ENCODE measurements around the gene SLC25A33. TPM values are rescaled to one million over a fixed set of nuclear protein-coding genes. Genes with fewer than 3 reads are reported as not detected.

SLC25A33 gene
- total and polyA plus RNA-seq, 2 of the 8 experiments (the other 6 are each of a cell fraction or from before 2014, with no cell fraction given), result 7.8 to 12.8 TPM

DNA sequence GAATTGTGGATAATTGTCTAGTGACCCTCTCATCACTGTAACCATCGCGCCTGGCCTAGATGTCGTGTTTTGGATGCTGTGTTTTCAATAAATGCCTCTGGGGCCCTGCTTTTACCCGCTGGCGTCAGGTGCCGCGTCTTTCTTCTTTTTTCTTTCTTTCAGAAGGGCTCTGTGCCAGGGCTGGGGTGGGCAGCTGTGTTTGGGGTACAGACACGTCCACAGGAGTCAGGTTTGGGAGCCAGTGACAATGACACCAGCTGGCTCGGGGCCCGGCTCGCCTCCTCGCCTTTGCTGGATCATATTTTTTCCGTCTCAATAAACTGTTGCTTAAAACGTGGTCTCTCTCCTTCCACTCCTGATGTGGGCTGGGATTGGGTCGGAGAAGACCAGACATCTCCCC, 65.6 kb downstream of the SLC25A33 start (continued):
- TF ChIP-seq, protein P1, sequence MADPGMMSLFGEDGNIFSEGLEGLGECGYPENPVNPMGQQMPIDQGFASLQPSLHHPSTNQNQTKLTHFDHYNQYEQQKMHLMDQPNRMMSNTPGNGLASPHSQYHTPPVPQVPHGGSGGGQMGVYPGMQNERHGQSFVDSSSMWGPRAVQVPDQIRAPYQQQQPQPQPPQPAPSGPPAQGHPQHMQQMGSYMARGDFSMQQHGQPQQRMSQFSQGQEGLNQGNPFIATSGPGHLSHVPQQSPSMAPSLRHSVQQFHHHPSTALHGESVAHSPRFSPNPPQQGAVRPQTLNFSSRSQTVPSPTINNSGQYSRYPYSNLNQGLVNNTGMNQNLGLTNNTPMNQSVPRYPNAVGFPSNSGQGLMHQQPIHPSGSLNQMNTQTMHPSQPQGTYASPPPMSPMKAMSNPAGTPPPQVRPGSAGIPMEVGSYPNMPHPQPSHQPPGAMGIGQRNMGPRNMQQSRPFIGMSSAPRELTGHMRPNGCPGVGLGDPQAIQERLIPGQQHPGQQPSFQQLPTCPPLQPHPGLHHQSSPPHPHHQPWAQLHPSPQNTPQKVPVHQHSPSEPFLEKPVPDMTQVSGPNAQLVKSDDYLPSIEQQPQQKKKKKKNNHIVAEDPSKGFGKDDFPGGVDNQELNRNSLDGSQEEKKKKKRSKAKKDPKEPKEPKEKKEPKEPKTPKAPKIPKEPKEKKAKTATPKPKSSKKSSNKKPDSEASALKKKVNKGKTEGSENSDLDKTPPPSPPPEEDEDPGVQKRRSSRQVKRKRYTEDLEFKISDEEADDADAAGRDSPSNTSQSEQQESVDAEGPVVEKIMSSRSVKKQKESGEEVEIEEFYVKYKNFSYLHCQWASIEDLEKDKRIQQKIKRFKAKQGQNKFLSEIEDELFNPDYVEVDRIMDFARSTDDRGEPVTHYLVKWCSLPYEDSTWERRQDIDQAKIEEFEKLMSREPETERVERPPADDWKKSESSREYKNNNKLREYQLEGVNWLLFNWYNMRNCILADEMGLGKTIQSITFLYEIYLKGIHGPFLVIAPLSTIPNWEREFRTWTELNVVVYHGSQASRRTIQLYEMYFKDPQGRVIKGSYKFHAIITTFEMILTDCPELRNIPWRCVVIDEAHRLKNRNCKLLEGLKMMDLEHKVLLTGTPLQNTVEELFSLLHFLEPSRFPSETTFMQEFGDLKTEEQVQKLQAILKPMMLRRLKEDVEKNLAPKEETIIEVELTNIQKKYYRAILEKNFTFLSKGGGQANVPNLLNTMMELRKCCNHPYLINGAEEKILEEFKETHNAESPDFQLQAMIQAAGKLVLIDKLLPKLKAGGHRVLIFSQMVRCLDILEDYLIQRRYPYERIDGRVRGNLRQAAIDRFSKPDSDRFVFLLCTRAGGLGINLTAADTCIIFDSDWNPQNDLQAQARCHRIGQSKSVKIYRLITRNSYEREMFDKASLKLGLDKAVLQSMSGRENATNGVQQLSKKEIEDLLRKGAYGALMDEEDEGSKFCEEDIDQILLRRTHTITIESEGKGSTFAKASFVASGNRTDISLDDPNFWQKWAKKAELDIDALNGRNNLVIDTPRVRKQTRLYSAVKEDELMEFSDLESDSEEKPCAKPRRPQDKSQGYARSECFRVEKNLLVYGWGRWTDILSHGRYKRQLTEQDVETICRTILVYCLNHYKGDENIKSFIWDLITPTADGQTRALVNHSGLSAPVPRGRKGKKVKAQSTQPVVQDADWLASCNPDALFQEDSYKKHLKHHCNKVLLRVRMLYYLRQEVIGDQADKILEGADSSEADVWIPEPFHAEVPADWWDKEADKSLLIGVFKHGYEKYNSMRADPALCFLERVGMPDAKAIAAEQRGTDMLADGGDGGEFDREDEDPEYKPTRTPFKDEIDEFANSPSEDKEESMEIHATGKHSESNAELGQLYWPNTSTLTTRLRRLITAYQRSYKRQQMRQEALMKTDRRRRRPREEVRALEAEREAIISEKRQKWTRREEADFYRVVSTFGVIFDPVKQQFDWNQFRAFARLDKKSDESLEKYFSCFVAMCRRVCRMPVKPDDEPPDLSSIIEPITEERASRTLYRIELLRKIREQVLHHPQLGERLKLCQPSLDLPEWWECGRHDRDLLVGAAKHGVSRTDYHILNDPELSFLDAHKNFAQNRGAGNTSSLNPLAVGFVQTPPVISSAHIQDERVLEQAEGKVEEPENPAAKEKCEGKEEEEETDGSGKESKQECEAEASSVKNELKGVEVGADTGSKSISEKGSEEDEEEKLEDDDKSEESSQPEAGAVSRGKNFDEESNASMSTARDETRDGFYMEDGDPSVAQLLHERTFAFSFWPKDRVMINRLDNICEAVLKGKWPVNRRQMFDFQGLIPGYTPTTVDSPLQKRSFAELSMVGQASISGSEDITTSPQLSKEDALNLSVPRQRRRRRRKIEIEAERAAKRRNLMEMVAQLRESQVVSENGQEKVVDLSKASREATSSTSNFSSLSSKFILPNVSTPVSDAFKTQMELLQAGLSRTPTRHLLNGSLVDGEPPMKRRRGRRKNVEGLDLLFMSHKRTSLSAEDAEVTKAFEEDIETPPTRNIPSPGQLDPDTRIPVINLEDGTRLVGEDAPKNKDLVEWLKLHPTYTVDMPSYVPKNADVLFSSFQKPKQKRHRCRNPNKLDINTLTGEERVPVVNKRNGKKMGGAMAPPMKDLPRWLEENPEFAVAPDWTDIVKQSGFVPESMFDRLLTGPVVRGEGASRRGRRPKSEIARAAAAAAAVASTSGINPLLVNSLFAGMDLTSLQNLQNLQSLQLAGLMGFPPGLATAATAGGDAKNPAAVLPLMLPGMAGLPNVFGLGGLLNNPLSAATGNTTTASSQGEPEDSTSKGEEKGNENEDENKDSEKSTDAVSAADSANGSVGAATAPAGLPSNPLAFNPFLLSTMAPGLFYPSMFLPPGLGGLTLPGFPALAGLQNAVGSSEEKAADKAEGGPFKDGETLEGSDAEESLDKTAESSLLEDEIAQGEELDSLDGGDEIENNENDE (IDR thresholded peaks at IDR 0.05; ENCODE audit: insufficient replicate concordance, low read length), result no peak
- TF ChIP-seq SIN3A (conservative IDR thresholded peaks at IDR 0.05 in 1 of 2, IDR thresholded peaks at IDR 0.05 in 1 of 2; ENCODE audit: low read depth in 1 of 2, low read length in 2 of 2), result no peak
- no peak for TF ChIP-seq GTF2F1 (IDR thresholded peaks at IDR 0.05; ENCODE audit: borderline replicate concordance, low read depth, low read length)
- TF ChIP-seq POLR2AphosphoS5 (IDR thresholded peaks at IDR 0.05; ENCODE audit: low read depth, low read length), result no peak
- TF ChIP-seq BCL11A (IDR thresholded peaks at IDR 0.05; ENCODE audit: low read depth in 2 of 2, low read length in 2 of 2), result no peak
- no peak for TF ChIP-seq SRF (IDR thresholded peaks at IDR 0.05; ENCODE audit: low read depth, low read length)
- no peak for TF ChIP-seq SIRT6 (IDR thresholded peaks at IDR 0.05; ENCODE audit: low read length)
- TF ChIP-seq NRF1 (IDR thresholded peaks at IDR 0.05; ENCODE audit: low read depth, low read length), result no peak
- no peak for TF ChIP-seq PHF8 (conservative IDR thresholded peaks at IDR 0.05; ENCODE audit: low read depth, low read length)

All from H1 (cell line).